Body of pancreas (tissue), 4 donors: ENCODE results near the gene RALB.

Experiments used
- POLR2A ChIP-seq, 3 donors: fragments of 450-650 bp; IDR thresholded peaks; one replicate each; pipeline ENCODE4 v1.6.1; 2016; ENCODE audit warnings: antibody characterized with exemption in 3 of 3, mild to moderate bottlenecking in 2 of 3
- TF ChIP-seq, protein P1 (sequence below), 7 experiments: fragments of 450-650 bp in 4 of 7; fragments of 200-600 bp in 3 of 7; sonication (generic) in 3 of 7; IDR thresholded peaks; one replicate each; pipeline ENCODE4 v1.5.1; 2016 to 2019; ENCODE audit warnings: antibody characterized with exemption in 7 of 7

DNA sequence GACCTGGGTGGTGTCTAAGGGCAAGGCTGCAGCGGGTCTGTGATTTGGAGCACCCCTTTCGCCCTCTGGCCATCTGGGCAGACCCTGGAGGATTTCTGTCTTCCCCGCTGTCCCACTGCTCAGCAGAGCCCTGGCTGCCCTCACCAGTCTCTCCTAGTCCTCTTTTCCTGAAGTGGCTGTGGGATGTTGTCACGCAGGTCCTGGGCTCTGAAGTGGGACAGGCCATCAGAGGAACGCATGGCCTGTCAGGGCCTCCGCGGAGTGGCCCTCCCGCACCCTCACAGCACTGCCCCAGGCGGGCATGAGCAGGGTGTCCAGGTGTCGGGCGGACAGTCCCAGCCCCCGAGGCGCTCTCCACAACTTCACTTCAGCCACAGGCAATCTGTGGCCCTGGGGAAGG, 28.4 kb upstream of the RALB start:
- TF ChIP-seq, protein P1, sequence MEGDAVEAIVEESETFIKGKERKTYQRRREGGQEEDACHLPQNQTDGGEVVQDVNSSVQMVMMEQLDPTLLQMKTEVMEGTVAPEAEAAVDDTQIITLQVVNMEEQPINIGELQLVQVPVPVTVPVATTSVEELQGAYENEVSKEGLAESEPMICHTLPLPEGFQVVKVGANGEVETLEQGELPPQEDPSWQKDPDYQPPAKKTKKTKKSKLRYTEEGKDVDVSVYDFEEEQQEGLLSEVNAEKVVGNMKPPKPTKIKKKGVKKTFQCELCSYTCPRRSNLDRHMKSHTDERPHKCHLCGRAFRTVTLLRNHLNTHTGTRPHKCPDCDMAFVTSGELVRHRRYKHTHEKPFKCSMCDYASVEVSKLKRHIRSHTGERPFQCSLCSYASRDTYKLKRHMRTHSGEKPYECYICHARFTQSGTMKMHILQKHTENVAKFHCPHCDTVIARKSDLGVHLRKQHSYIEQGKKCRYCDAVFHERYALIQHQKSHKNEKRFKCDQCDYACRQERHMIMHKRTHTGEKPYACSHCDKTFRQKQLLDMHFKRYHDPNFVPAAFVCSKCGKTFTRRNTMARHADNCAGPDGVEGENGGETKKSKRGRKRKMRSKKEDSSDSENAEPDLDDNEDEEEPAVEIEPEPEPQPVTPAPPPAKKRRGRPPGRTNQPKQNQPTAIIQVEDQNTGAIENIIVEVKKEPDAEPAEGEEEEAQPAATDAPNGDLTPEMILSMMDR (IDR thresholded peaks at IDR 0.05) = no peak
- no peak for TF ChIP-seq POLR2A (IDR thresholded peaks at IDR 0.05)
